ENCODE results near the gene BEAN1. TPM values are rescaled to one million over a fixed set of nuclear protein-coding genes. Genes with fewer than 3 reads are reported as not detected.

BEAN1 gene
- polyA plus RNA-seq (2013), result 1.0 and 1.2 TPM in 2 replicates

- Histone ChIP-seq H3K4me1 (ENCODE audit: control insufficient read depth in 1 of 2, insufficient read depth in 2 of 2, low read length in 2 of 2) (peaks cover 5 to 10% of the 10 kb centered on the region in 2 experiments), H2BK5ac (ENCODE audit: low read depth, low read length, poor library complexity) (no peak within 1 kb of the TSS), H2AFZ (ENCODE audit: insufficient read depth, low read length, poor library complexity) (no peak within 1 kb of the TSS), H3K36me3 (ENCODE audit: control insufficient read depth in 1 of 2, insufficient read depth in 2 of 2, low read length in 2 of 2) (no peaks in the 10 kb centered on the region), H3K4ac (ENCODE audit: low read depth, low read length) (no peak within 1 kb of the TSS), H3K27me3 (ENCODE audit: insufficient read depth, low read length) (peaks cover 51% of the 10 kb centered on the region), H2AK5ac (ENCODE audit: low read length) (no peak within 1 kb of the TSS), H3K27ac (ENCODE audit: low read depth, low read length) (no peak within 1 kb of the TSS), H2BK12ac (ENCODE audit: low read length) (no peak within 1 kb of the TSS), H3K9ac (ENCODE audit: low read length) (no peak within 1 kb of the TSS), H3K14ac (ENCODE audit: low read length) (no peak within 1 kb of the TSS), H3K23ac (ENCODE audit: low read length) (peak within 1 kb of the TSS; percentile 80), H3K4me2 (ENCODE audit: low read length) (peak within 1 kb of the TSS; percentile 74), H4K12ac (ENCODE audit: low read depth, low read length) (no peak within 1 kb of the TSS), H3K4me3 (ENCODE audit: low read depth, low read length) (peak within 1 kb of the TSS; percentile 64), H3K79me2 (ENCODE audit: control insufficient read depth, insufficient read depth, low read length, poor library complexity) (no peaks in the 10 kb centered on the region), H3K9me3 (ENCODE audit: insufficient read depth, low read depth, low read length) (peaks cover 9% of the 10 kb centered on the region), H3K79me1 (ENCODE audit: low read length) (no peaks in the 10 kb centered on the region), H4K8ac (ENCODE audit: low read depth, low read length) (no peak within 1 kb of the TSS), H3K18ac (ENCODE audit: low read length) (no peak within 1 kb of the TSS), H4K91ac (ENCODE audit: low read depth, low read length) (no peak within 1 kb of the TSS), H2BK120ac (ENCODE audit: insufficient read depth, low read length, poor library complexity) (no peak within 1 kb of the TSS)
- peak; percentile 31 to 54 for DNase-seq
- no CpG with 5 or more reads among the region's 118 CpGs for WGBS (ENCODE audit: extremely low coverage, insufficient coverage, insufficient read length)
Observed at GRCh38 chr16:66427036-66427860, at the start of gene BEAN1. Gene BEAN1, plus strand, starts transcription at chr16:66427295. Its CDS starts 10,382 bp downstream, at chr16:66437677.

- peak overlapping the region; percentile 64 for H3K14ac ChIP-seq (ENCODE audit: low read length)
- H3K27me3 ChIP-seq (ENCODE audit: insufficient read depth, low read length), result no peaks in the 10 kb centered on the region
- no peak overlapping the region for H2AFZ ChIP-seq (ENCODE audit: insufficient read depth, low read length, poor library complexity)
- H4K8ac ChIP-seq (ENCODE audit: low read depth, low read length), result peak overlapping the region; percentile 12
- no peak for DNase-seq
- whole genome bisulfite sequencing (ENCODE audit: extremely low coverage, insufficient coverage, insufficient read length), result no CpG with 5 or more reads among the region's 3 CpGs
- peak overlapping the region; percentile 18 for H2AK5ac ChIP-seq (ENCODE audit: low read length)
- H3K9me3 ChIP-seq (ENCODE audit: insufficient read depth, low read depth, low read length), result peaks cover 2% of the 10 kb centered on the region
- peak overlapping the region; percentile 19 for H2BK5ac ChIP-seq (ENCODE audit: low read depth, low read length, poor library complexity)
- H2BK120ac ChIP-seq (ENCODE audit: insufficient read depth, low read length, poor library complexity), result peak overlapping the region; percentile 3
- peaks cover 3% of the 10 kb centered on the region for H3K79me2 ChIP-seq (ENCODE audit: control insufficient read depth, insufficient read depth, low read length, poor library complexity)
- peaks cover 28% of the 10 kb centered on the region for H3K79me1 ChIP-seq (ENCODE audit: low read length)
- H3K4me2 ChIP-seq (ENCODE audit: low read length), result no peak overlapping the region
- H3K27ac ChIP-seq (ENCODE audit: low read depth, low read length), result no peak overlapping the region
- H3K4me1 ChIP-seq (ENCODE audit: control insufficient read depth in 1 of 2, insufficient read depth in 2 of 2, low read length in 2 of 2), result peaks cover 24 to 31% of the 10 kb centered on the region in 2 experiments
- H4K12ac ChIP-seq (ENCODE audit: low read depth, low read length), result no peak overlapping the region
- H3K23ac ChIP-seq (ENCODE audit: low read length), result no peak overlapping the region
- H3K9ac ChIP-seq (ENCODE audit: low read length), result no peak overlapping the region
- peak overlapping the region; percentile 23 for H4K91ac ChIP-seq (ENCODE audit: low read depth, low read length)
- H3K18ac ChIP-seq (ENCODE audit: low read length), result peak overlapping the region; percentile 3
- H3K4me3 ChIP-seq (ENCODE audit: low read depth, low read length), result no peak overlapping the region
- H2BK12ac ChIP-seq (ENCODE audit: low read length), result peak overlapping the region; percentile 44
- H3K4ac ChIP-seq (ENCODE audit: low read depth, low read length), result peak overlapping the region; percentile 48
- no peaks in the 10 kb centered on the region for H3K36me3 ChIP-seq (ENCODE audit: control insufficient read depth in 1 of 2, insufficient read depth in 2 of 2, low read length in 2 of 2)
Observed at GRCh38 chr16:66377324-66377723, 49.8 kb upstream of the BEAN1 start.

GRCh38 chr16:66378741-66379570 is 48.1 kb upstream of the BEAN1 start:
- H3K79me1 ChIP-seq (ENCODE audit: low read length), result peaks cover 38% of the 10 kb centered on the region
- H2BK5ac ChIP-seq (ENCODE audit: low read depth, low read length, poor library complexity), result peak overlapping the region; percentile 35
- no peak overlapping the region for H3K4ac ChIP-seq (ENCODE audit: low read depth, low read length)
- H2AK5ac ChIP-seq (ENCODE audit: low read length), result peak overlapping the region; percentile 26
- H3K9me3 ChIP-seq (ENCODE audit: insufficient read depth, low read depth, low read length), result peaks cover 2% of the 10 kb centered on the region
- peak; percentile 97 for DNase-seq
- no peak overlapping the region for H3K9ac ChIP-seq (ENCODE audit: low read length)
- no peaks in the 10 kb centered on the region for H3K27me3 ChIP-seq (ENCODE audit: insufficient read depth, low read length)
- peak overlapping the region; percentile 67 for H3K27ac ChIP-seq (ENCODE audit: low read depth, low read length)
- no peak overlapping the region for H3K23ac ChIP-seq (ENCODE audit: low read length)
- H4K91ac ChIP-seq (ENCODE audit: low read depth, low read length), result peak overlapping the region; percentile 82
- H4K8ac ChIP-seq (ENCODE audit: low read depth, low read length), result peak overlapping the region; percentile 1
- H3K36me3 ChIP-seq (ENCODE audit: control insufficient read depth in 1 of 2, insufficient read depth in 2 of 2, low read length in 2 of 2), result no peaks in the 10 kb centered on the region
- no peak overlapping the region for H4K12ac ChIP-seq (ENCODE audit: low read depth, low read length)
- H3K79me2 ChIP-seq (ENCODE audit: control insufficient read depth, insufficient read depth, low read length, poor library complexity), result peaks cover 3% of the 10 kb centered on the region
- H2BK12ac ChIP-seq (ENCODE audit: low read length), result peak overlapping the region; percentile 1
- WGBS (ENCODE audit: extremely low coverage, insufficient coverage, insufficient read length), result no CpG with 5 or more reads among the region's 18 CpGs
- H2BK120ac ChIP-seq (ENCODE audit: insufficient read depth, low read length, poor library complexity), result peak overlapping the region; percentile 53
- H3K4me1 ChIP-seq (ENCODE audit: control insufficient read depth in 1 of 2, insufficient read depth in 2 of 2, low read length in 2 of 2), result peaks cover 34 to 40% of the 10 kb centered on the region in 2 experiments
- no peak overlapping the region for H2AFZ ChIP-seq (ENCODE audit: insufficient read depth, low read length, poor library complexity)
- peak overlapping the region; percentile 52 for H3K4me3 ChIP-seq (ENCODE audit: low read depth, low read length)
- peak overlapping the region; percentile 55 for H3K18ac ChIP-seq (ENCODE audit: low read length)
- H3K4me2 ChIP-seq (ENCODE audit: low read length), result no peak overlapping the region
- H3K14ac ChIP-seq (ENCODE audit: low read length), result peak overlapping the region; percentile 36

- no peak for DNase-seq
- WGBS (ENCODE audit: extremely low coverage, insufficient coverage, insufficient read length), result no CpG with 5 or more reads among the region's 3 CpGs
- peak overlapping the region; percentile 36 for H3K14ac ChIP-seq (ENCODE audit: low read length)
- no peak overlapping the region for H4K12ac ChIP-seq (ENCODE audit: low read depth, low read length)
- peak overlapping the region; percentile 16 for H3K4ac ChIP-seq (ENCODE audit: low read depth, low read length)
- H3K79me1 ChIP-seq (ENCODE audit: low read length), result peaks cover 37% of the 10 kb centered on the region
- H3K9ac ChIP-seq (ENCODE audit: low read length), result no peak overlapping the region
- H3K27me3 ChIP-seq (ENCODE audit: insufficient read depth, low read length), result no peaks in the 10 kb centered on the region
- peak overlapping the region; percentile 2 for H3K18ac ChIP-seq (ENCODE audit: low read length)
- H2AFZ ChIP-seq (ENCODE audit: insufficient read depth, low read length, poor library complexity), result no peak overlapping the region
- peak overlapping the region; percentile 67 for H3K27ac ChIP-seq (ENCODE audit: low read depth, low read length)
- H4K91ac ChIP-seq (ENCODE audit: low read depth, low read length), result peak overlapping the region; percentile 82
- no peak overlapping the region for H3K23ac ChIP-seq (ENCODE audit: low read length)
- peak overlapping the region; percentile 35 for H2BK5ac ChIP-seq (ENCODE audit: low read depth, low read length, poor library complexity)
- no peak overlapping the region for H3K4me2 ChIP-seq (ENCODE audit: low read length)
- H2BK120ac ChIP-seq (ENCODE audit: insufficient read depth, low read length, poor library complexity), result peak overlapping the region; percentile 53
- H3K79me2 ChIP-seq (ENCODE audit: control insufficient read depth, insufficient read depth, low read length, poor library complexity), result peaks cover 3% of the 10 kb centered on the region
- peak overlapping the region; percentile 1 for H4K8ac ChIP-seq (ENCODE audit: low read depth, low read length)
- no peaks in the 10 kb centered on the region for H3K36me3 ChIP-seq (ENCODE audit: control insufficient read depth in 1 of 2, insufficient read depth in 2 of 2, low read length in 2 of 2)
- peaks cover 2% of the 10 kb centered on the region for H3K9me3 ChIP-seq (ENCODE audit: insufficient read depth, low read depth, low read length)
- H3K4me3 ChIP-seq (ENCODE audit: low read depth, low read length), result peak overlapping the region; percentile 52
- H2BK12ac ChIP-seq (ENCODE audit: low read length), result peak overlapping the region; percentile 1
- H2AK5ac ChIP-seq (ENCODE audit: low read length), result peak overlapping the region; percentile 26
- H3K4me1 ChIP-seq (ENCODE audit: control insufficient read depth in 1 of 2, insufficient read depth in 2 of 2, low read length in 2 of 2), result peaks cover 34 to 40% of the 10 kb centered on the region in 2 experiments
Observed at GRCh38 chr16:66379571-66379941, 47.5 kb upstream of the BEAN1 start.
